ENCODE measurements around the gene NRM. TPM values are rescaled to one million over a fixed set of nuclear protein-coding genes. Genes with fewer than 3 reads are reported as not detected.
A peak's percentile ranks its signal among the peaks of the same experiment; 100 is the strongest.

The NRM gene
- total and polyA plus RNA-seq, 2 of the 13 experiments (the other 11 are each of a cell fraction or from before 2014, with no cell fraction given) = 12.5 to 16.0 TPM

- TF ChIP-seq TFE3 (CRISPR knock-in tag; IDR thresholded peaks at IDR 0.05) (no peak; the same call in 1 of the 2 replicates), RBM39 (IDR thresholded peaks at IDR 0.05; ENCODE audit: low read depth, low read length, poor library complexity, severe bottlenecking) (peak; percentile 57), ZNF768 (CRISPR knock-in tag; IDR thresholded peaks at IDR 0.05) (peak; percentile 24; the same call in 1 of the 2 replicates), AGO2 (optimal IDR thresholded peaks at IDR 0.05; ENCODE audit: low read depth, low read length) (peak; percentile 83), GLI4 (CRISPR knock-in tag; IDR thresholded peaks at IDR 0.05; ENCODE audit: borderline replicate concordance) (no peak), FOSL2 (CRISPR knock-in tag; IDR thresholded peaks at IDR 0.05) (peak; percentile 63)
Observed at GRCh38 chr6:30686908-30687658, 3.7 kb downstream of the NRM start (continued).

- 27% methylated on average over 23 of the region's 41 CpGs for WGBS (ENCODE audit: low lambda C conversion rate)
- Histone ChIP-seq H3K4me3 (replicated peaks in 1 of 3; ENCODE audit: insufficient read depth in 1 of 3, low read depth in 2 of 3, low read length in 3 of 3) (peak within 1 kb of the TSS; percentile 77 to 84 (median 81)), H3K27ac (ENCODE audit: extremely low read length, insufficient read depth, low read length) (peak within 1 kb of the TSS; percentile 43), H3K79me2 (ENCODE audit: insufficient read depth, low read length) (no peaks in the 10 kb centered on the region), H3K9ac (ENCODE audit: insufficient read depth, low read depth, low read length) (peak within 1 kb of the TSS; percentile 65), H2AFZ (ENCODE audit: low read length) (no peak within 1 kb of the TSS), H3K36me3 (replicated peaks in 1 of 2; ENCODE audit: control insufficient read depth in 1 of 2, insufficient read depth in 2 of 2, low read length in 2 of 2) (no peaks in the 10 kb centered on the region), H3K27me3 (ENCODE audit: control insufficient read depth in 1 of 2, insufficient read depth in 2 of 2, low read length in 2 of 2) (no peaks in the 10 kb centered on the region), H3K4me1 (ENCODE audit: insufficient read depth, low read length) (peaks cover 75% of the 10 kb centered on the region), H4K20me1 (ENCODE audit: insufficient read depth, low read length) (no peaks in the 10 kb centered on the region), H3K9me3 (ENCODE audit: low read length) (no peaks in the 10 kb centered on the region), H3K4me2 (ENCODE audit: low read depth, low read length) (peak within 1 kb of the TSS; percentile 84)
- FAIRE-seq = no peak
- POLR2A ChIA-PET = interaction anchor here (1.2 kb wide), 1 partner anchor 9 kb away, joined by 3 read pairs; no protein-coding TSS in a partner anchor
- CTCF ChIA-PET (ENCODE audit: low intra/inter-chr PET ratio, low total read pairs) = interaction anchor here (1.0 kb wide), 1 partner anchor 36 kb away, joined by 4 read pairs; no protein-coding TSS in a partner anchor
- in situ Hi-C loops (cut with HindIII; ENCODE audit: extremely low pct_ligation_motif_present, low pct_unique_long_range_greater_than_20kb) (loop anchor here (25.0 kb wide), 1 partner anchor 401 kb away; no protein-coding TSS in a partner anchor), intact Hi-C loops (cut with micrococcal nuclease; ENCODE audit: unreplicated experiment) (no loop called here)
- DNase-seq (ENCODE audit: low spot score) = no peak
- ATAC-seq = peak; percentile 45
- no TSS peak for BruUV-seq (replicated peaks)
- TF ChIP-seq REL (CRISPR knock-in tag; conservative IDR thresholded peaks at IDR 0.05) (no peak), ZNF605 (CRISPR knock-in tag; IDR thresholded peaks at IDR 0.05) (no peak), ZNF235 (CRISPR knock-in tag; IDR thresholded peaks at IDR 0.05; ENCODE audit: borderline replicate concordance) (no peak), IRF1 (CRISPR knock-in tag; IDR thresholded peaks at IDR 0.05; ENCODE audit: low read depth) (no peak)
- TF ChIP-seq, protein P1, sequence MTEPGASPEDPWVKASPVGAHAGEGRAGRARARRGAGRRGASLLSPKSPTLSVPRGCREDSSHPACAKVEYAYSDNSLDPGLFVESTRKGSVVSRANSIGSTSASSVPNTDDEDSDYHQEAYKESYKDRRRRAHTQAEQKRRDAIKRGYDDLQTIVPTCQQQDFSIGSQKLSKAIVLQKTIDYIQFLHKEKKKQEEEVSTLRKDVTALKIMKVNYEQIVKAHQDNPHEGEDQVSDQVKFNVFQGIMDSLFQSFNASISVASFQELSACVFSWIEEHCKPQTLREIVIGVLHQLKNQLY (CRISPR knock-in tag; IDR thresholded peaks at IDR 0.05) = no peak
- TF ChIP-seq, protein P2, sequence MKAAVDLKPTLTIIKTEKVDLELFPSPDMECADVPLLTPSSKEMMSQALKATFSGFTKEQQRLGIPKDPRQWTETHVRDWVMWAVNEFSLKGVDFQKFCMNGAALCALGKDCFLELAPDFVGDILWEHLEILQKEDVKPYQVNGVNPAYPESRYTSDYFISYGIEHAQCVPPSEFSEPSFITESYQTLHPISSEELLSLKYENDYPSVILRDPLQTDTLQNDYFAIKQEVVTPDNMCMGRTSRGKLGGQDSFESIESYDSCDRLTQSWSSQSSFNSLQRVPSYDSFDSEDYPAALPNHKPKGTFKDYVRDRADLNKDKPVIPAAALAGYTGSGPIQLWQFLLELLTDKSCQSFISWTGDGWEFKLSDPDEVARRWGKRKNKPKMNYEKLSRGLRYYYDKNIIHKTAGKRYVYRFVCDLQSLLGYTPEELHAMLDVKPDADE (CRISPR knock-in tag; IDR thresholded peaks at IDR 0.05) = no peak
- TF ChIP-seq, protein P3, sequence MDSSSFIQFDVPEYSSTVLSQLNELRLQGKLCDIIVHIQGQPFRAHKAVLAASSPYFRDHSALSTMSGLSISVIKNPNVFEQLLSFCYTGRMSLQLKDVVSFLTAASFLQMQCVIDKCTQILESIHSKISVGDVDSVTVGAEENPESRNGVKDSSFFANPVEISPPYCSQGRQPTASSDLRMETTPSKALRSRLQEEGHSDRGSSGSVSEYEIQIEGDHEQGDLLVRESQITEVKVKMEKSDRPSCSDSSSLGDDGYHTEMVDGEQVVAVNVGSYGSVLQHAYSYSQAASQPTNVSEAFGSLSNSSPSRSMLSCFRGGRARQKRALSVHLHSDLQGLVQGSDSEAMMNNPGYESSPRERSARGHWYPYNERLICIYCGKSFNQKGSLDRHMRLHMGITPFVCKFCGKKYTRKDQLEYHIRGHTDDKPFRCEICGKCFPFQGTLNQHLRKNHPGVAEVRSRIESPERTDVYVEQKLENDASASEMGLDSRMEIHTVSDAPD (CRISPR knock-in tag; IDR thresholded peaks at IDR 0.05) = no peak
Observed at GRCh38 chr6:30686009-30686907, 4.5 kb downstream of the NRM start, which contains the start of gene PPP1R18. Gene PPP1R18 (minus strand): TSS chr6:30686645. CDS start chr6:30686018, 627 bp downstream.

All from HepG2 (cell line).